Measurements from ENCODE around the gene CFAP54. TPM values are rescaled to one million over a fixed set of nuclear protein-coding genes. Genes with fewer than 3 reads are reported as not detected.
"Not testable (repeated sequence)": the region's sequence is repeated elsewhere in the genome, so short reads cannot be mapped to it uniquely, and the experiment has no call there.

The CFAP54 gene
- total RNA-seq, 6 experiments from 2014 or later = 0.40 to 0.66 (median 0.56) TPM

DNA sequence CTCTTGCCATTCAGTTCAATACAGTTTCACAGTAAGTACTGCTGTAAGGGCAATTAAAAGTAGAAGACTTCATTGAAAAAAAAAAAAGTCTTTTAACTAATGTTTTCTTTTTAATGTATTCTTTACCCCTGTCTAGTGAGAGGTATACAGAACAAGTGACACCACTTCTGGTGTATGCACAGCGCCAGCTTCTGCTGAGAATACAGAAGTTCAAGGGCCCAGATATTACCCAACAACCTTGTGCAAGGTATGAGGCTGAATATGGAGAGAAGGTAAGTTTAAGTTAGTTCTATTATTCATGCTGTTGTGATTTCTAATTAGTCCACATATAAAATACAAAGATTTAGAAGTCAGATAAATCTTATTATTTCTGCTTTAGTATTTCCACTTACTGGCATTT, 168.7 kb downstream of the CFAP54 start:
- Mint-ChIP-seq H3K9me3 (no peaks in the 10 kb centered on the region), H3K27me3 (ENCODE audit: insufficient read depth) (peaks cover 3% of the 10 kb centered on the region; the same call in 1 of the 2 replicates), H3K4me1 (ENCODE audit: low read depth) (no peaks in the 10 kb centered on the region), H3K36me3 (ENCODE audit: low read depth) (no peaks in the 10 kb centered on the region), H3K4me3 (no peak overlapping the region), H3K27ac (no peak overlapping the region)
- no peak for DNase-seq
- TF ChIP-seq, protein P1, sequence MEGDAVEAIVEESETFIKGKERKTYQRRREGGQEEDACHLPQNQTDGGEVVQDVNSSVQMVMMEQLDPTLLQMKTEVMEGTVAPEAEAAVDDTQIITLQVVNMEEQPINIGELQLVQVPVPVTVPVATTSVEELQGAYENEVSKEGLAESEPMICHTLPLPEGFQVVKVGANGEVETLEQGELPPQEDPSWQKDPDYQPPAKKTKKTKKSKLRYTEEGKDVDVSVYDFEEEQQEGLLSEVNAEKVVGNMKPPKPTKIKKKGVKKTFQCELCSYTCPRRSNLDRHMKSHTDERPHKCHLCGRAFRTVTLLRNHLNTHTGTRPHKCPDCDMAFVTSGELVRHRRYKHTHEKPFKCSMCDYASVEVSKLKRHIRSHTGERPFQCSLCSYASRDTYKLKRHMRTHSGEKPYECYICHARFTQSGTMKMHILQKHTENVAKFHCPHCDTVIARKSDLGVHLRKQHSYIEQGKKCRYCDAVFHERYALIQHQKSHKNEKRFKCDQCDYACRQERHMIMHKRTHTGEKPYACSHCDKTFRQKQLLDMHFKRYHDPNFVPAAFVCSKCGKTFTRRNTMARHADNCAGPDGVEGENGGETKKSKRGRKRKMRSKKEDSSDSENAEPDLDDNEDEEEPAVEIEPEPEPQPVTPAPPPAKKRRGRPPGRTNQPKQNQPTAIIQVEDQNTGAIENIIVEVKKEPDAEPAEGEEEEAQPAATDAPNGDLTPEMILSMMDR (IDR thresholded peaks at IDR 0.05) = no peak

DNA sequence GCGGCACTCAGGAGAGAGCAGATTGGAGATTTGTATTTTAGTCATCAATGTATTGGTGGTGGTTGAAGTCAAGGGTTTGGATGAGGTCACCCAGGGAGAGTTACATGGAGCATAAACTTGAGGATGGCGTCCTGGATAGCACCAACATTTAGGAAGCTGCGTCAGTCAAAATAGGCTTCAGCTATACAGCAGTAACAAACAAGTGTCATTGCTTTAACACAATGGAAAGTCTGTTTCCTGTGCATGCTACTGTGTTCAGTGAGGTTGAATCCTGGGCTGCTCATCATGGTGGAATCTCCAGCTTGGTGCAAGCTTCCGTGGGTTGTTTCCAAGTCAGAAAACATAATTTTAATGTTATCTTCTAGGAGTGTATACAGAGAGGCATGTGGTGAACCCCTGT, 180.4 kb downstream of the CFAP54 start:
- no peak overlapping the region for H3K27ac Mint-ChIP-seq
- TF ChIP-seq, protein P1 (IDR thresholded peaks at IDR 0.05) = no peak
- no peak overlapping the region for H3K4me3 Mint-ChIP-seq
- no peaks in the 10 kb centered on the region for H3K4me1 Mint-ChIP-seq (ENCODE audit: low read depth)
- peaks cover 2% of the 10 kb centered on the region for H3K27me3 Mint-ChIP-seq (ENCODE audit: insufficient read depth)
- H3K9me3 Mint-ChIP-seq = no peaks in the 10 kb centered on the region
- no peaks in the 10 kb centered on the region for H3K36me3 Mint-ChIP-seq (ENCODE audit: low read depth)
- DNase-seq = no peak

DNA sequence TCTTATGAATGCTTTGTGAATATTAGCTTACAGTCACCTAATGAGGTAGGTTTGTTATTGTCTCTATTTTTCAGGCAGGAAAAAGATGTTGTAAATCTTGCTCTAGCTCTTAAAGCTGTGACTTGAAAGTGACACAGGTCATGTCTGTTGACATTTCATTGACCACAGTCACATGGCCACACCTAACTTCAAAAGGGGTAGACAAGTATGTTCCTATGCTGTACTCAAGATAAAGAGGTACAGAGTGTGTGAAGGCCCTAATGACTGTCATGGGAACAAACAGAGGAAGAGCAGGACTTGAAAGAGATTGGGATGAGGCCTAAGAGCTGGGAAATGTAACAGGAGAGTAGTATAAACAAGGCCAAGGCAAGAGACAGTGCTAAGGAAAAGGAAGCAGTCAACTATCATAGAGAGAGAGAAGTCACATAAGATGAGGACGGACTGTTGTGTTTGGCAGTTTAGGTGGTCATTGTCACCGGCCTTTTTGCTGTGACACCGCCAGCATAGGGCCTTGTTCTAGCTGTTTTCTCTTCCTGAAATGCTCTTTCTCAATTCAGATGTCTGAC, 181.0 kb downstream of the CFAP54 start:
- H3K9me3 Mint-ChIP-seq = no peaks in the 10 kb centered on the region

DNA sequence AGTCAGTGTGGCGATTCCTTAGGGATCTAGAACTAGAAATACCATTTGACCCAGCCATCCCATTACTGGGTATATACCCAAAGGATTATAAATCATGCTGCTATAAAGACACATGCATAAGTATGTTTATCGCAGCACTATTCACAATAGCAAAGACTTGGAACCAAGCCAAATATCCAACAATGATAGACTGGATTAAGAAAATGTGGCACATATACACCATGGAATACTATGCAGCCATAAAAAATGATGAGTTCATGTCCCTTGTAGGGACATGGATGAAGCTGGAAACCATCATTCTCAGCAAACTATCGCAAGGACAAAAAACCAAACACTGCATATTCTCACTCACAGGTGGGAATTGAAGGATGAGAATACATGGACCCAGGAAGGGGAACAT, 186.1 kb downstream of the CFAP54 start:
- DNase-seq; H3K4me1 Mint-ChIP-seq (ENCODE audit: low read depth); H3K36me3 Mint-ChIP-seq (ENCODE audit: low read depth); H3K4me3 Mint-ChIP-seq; H3K9me3 Mint-ChIP-seq; H3K27ac Mint-ChIP-seq: not testable (repeated sequence)
- peaks cover 12% of the 10 kb centered on the region for H3K27me3 Mint-ChIP-seq (ENCODE audit: insufficient read depth)

More for the DNA sequence above, 181.0 kb downstream of the CFAP54 start:
- no peaks in the 10 kb centered on the region for H3K4me1 Mint-ChIP-seq (ENCODE audit: low read depth)
- no peak overlapping the region for H3K27ac Mint-ChIP-seq
- DNase-seq = no peak
- TF ChIP-seq, protein P1 (IDR thresholded peaks at IDR 0.05) = no peak
- no peaks in the 10 kb centered on the region for H3K36me3 Mint-ChIP-seq (ENCODE audit: low read depth)
- H3K4me3 Mint-ChIP-seq = no peak overlapping the region
- H3K27me3 Mint-ChIP-seq (ENCODE audit: insufficient read depth) = peaks cover 2% of the 10 kb centered on the region

DNA sequence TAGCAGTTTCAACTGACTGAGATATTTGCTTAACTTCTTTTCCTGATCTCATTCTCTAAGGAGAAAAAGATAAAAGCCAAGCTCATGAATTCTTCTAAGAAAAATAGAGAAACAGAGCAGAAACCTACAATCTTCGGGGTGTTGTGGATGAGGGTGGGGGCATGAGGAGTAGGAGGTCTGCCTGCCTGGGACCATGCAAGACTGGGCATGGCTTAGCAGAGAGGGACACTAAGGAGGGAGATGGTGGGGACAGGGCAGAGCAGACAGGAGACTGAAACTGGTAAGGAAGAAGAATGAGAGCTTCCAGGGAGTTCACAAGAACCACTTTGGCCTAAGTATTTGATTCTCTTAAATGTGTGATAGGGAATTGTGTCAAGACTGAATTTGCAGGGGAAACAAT, 188.0 kb downstream of the CFAP54 start:
- no peak overlapping the region for H3K4me3 Mint-ChIP-seq
- no peaks in the 10 kb centered on the region for H3K36me3 Mint-ChIP-seq (ENCODE audit: low read depth)

DNA sequence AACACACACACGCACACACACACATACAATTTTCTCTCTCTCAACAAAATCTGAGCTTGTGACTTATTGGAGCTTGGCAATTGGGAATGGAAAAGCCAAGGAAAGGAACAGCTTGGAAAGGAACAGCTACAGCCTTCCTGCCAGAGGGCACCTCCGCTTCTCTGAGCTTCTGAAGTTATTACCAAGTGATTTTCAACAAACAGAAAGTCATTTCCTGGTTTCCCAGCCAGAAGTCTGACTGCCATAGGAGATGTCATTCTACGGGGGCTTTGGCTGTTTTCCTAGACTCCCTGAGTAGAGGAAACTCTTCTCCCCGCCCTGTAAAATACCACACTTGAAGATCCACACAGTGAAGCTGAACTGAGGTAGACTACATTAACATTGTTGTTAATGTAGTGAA, 198.3 kb downstream of the CFAP54 start:
- no peaks in the 10 kb centered on the region for H3K36me3 Mint-ChIP-seq (ENCODE audit: low read depth)
- H3K27me3 Mint-ChIP-seq (ENCODE audit: insufficient read depth) = peaks cover 8% of the 10 kb centered on the region
- DNase-seq = no peak
- H3K4me3 Mint-ChIP-seq = no peak overlapping the region
- no peaks in the 10 kb centered on the region for H3K4me1 Mint-ChIP-seq (ENCODE audit: low read depth)
- H3K27ac Mint-ChIP-seq = no peak overlapping the region
- no peaks in the 10 kb centered on the region for H3K9me3 Mint-ChIP-seq
- TF ChIP-seq, protein P1 (IDR thresholded peaks at IDR 0.05) = no peak

More for the DNA sequence above, 188.0 kb downstream of the CFAP54 start:
- Mint-ChIP-seq H3K27ac (no peak overlapping the region), H3K9me3 (no peaks in the 10 kb centered on the region), H3K27me3 (ENCODE audit: insufficient read depth) (peaks cover 10% of the 10 kb centered on the region; the same call in 1 of the 2 replicates), H3K4me1 (ENCODE audit: low read depth) (no peaks in the 10 kb centered on the region)
- TF ChIP-seq, protein P1 (IDR thresholded peaks at IDR 0.05) = no peak
- DNase-seq = no peak
